DOHH2 (cell line): ENCODE data around the gene NLGN4X.

Experiments used
- CTCF ChIP-seq: fragments of 200-600 bp; sonication (generic); IDR thresholded peaks from one replicate; pipeline ENCODE4 v1.5.1; 2014; ENCODE audit warnings: antibody characterized with exemption, mild to moderate bottlenecking, low read depth, low read length; ENCODE audit not compliant: poor library complexity, severe bottlenecking
- EZH2phosphoT487 ChIP-seq: fragments of 200-600 bp; sonication (generic); IDR thresholded peaks from 2 replicates; pipeline ENCODE4 v1.6.1; 2017; ENCODE audit warnings: borderline replicate concordance, mild to moderate bottlenecking, antibody characterized with exemption, low read length, moderate library complexity, mixed read lengths

- no peak for TF ChIP-seq CTCF
- TF ChIP-seq EZH2phosphoT487, result no peak
Observed at GRCh38 chrX:6151971-6152370, 76.7 kb downstream of the NLGN4X start.
